GM18505 (cell line): Measurements from ENCODE around the gene TSC2.
A peak's percentile ranks its signal among the peaks of the same experiment; 100 is the strongest.

ENCODE experiments used
- ATAC-seq: cut with Tn5 transposase; IDR thresholded peaks from one replicate; pipeline ENCODE4 v1.9.1; 2021; ENCODE audit not compliant: unreplicated experiment
- POLR2A ChIP-seq: IDR thresholded peaks from 4 replicates; pipeline ENCODE4 v1.6.1; 2011; ENCODE audit warnings: borderline replicate concordance; ENCODE audit not compliant: insufficient read depth, insufficient read length; ENCODE audit errors: extremely low read depth

Gene TSC2

GRCh38 chr16:2047330-2048115 is at the start of gene TSC2, which contains the start of gene NTHL1:
Gene TSC2, plus strand, starts transcription at chr16:2047985. Its CDS starts 631 bp downstream, at chr16:2048616.
Gene NTHL1, minus strand, starts transcription at chr16:2047834. Its CDS starts 11 bp downstream, at chr16:2047823.
- peak; percentile 76 for TF ChIP-seq POLR2A

GRCh38 chr16:1998360-1998835 is 49.4 kb upstream of the TSC2 start:
- ATAC-seq, result no peak
- no peak for TF ChIP-seq POLR2A

More at GRCh38 chr16:2047330-2048115, at the start of gene TSC2, which contains the start of gene NTHL1:
- peak; percentile 88 for ATAC-seq

GRCh38 chr16:1998852-1999801 is 48.7 kb upstream of the TSC2 start:
- TF ChIP-seq POLR2A, result no peak
- no peak for ATAC-seq

- ATAC-seq, result no peak
- no peak for TF ChIP-seq POLR2A
These were observed 47.8 kb upstream of the TSC2 start for GRCh38 chr16:1999866-2000514.

GRCh38 chr16:2001035-2001434 is 46.8 kb upstream of the TSC2 start:
- no peak for ATAC-seq
- TF ChIP-seq POLR2A, result no peak

- ATAC-seq, result no peak
- TF ChIP-seq POLR2A, result no peak
These were observed 46.1 kb upstream of the TSC2 start for GRCh38 chr16:2001456-2002355.

GRCh38 chr16:2002406-2003230 is 45.2 kb upstream of the TSC2 start:
- TF ChIP-seq POLR2A, result no peak
- no peak for ATAC-seq

- TF ChIP-seq POLR2A, result no peak
- no peak for ATAC-seq
These were observed 44.5 kb upstream of the TSC2 start for GRCh38 chr16:2003231-2003826.

GRCh38 chr16:2003827-2004641 is 43.8 kb upstream of the TSC2 start:
- TF ChIP-seq POLR2A, result peak; percentile 30
- peak; percentile 45 for ATAC-seq

GRCh38 chr16:2004795-2005517 is 42.8 kb upstream of the TSC2 start:
- no peak for TF ChIP-seq POLR2A
- ATAC-seq, result no peak
